Muscle layer of duodenum (tissue), 2 donors: ENCODE measurements around the gene OGFOD3.
"Not testable (repeated sequence)": the region's sequence is repeated elsewhere in the genome, so short reads cannot be mapped to it uniquely, and the experiment has no call there.

Experiments used
- H3K27ac ChIP-seq: one replicate; pipeline ENCODE4 v1.7.0; 2013; ENCODE audit warnings: mild to moderate bottlenecking, low read length
- H3K27me3 ChIP-seq: one replicate; pipeline ENCODE4 v1.7.0; 2013; ENCODE audit warnings: low read depth, mild to moderate bottlenecking, control low read depth, low read length
- H3K36me3 ChIP-seq, 2 donors: one replicate each; pipeline ENCODE4 v1.7.0; 2013; ENCODE audit warnings: low read length in 2 of 2, control low read depth in 1 of 2, mild to moderate bottlenecking in 1 of 2; ENCODE audit not compliant: insufficient read depth in 2 of 2, control insufficient read depth in 1 of 2
- H3K4me1 ChIP-seq, 2 donors: one replicate each; pipeline ENCODE4 v1.7.0; 2013; ENCODE audit warnings: low read length in 2 of 2, mild to moderate bottlenecking in 2 of 2, control low read depth in 1 of 2, moderate library complexity in 1 of 2; ENCODE audit not compliant: insufficient read depth in 2 of 2, control insufficient read depth in 1 of 2
- H3K4me3 ChIP-seq, 2 donors: one replicate each; pipeline ENCODE4 v1.7.0; 2013; ENCODE audit warnings: low read length in 2 of 2, low read depth in 1 of 2, mild to moderate bottlenecking in 1 of 2
- H3K9me3 ChIP-seq, 2 donors: one replicate each; pipeline ENCODE4 v1.7.0; 2013; ENCODE audit warnings: low read length in 2 of 2, control low read depth in 1 of 2, mild to moderate bottlenecking in 1 of 2; ENCODE audit not compliant: control insufficient read depth in 1 of 2
- donor health status: healthy.

OGFOD3 gene

DNA sequence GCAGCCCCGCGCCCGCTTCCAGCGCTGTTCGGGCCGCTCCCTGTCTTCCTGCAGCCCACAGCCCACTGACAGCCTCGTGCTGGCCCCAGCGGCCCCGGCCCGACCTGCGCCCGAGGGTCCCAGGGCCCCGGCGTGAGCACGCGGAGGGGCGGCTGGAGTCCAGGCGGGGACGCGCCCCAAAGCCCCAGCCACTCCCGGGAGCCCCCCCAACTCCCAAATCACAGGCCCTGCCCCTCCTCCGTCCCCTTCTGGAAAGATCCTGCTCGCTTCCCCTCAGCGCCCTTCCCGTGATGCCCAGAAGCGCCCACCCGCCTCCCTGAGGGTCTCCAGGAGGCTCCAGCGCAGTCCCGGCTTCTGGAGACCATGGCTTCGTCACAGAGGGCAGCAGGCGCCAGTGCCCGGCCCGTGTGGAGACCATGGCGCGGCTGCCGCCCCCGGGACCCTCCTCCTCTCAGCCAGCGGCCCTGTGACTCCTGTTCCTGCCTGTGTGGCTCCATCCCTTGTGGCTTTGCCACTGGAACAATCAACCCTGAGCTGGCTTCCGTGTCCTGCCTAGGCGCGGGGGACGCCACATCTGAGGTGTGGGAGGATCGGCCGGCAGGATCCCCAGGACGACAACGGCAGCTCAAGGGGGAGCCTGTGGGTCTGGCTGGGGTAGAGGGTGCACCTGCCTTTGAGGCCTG lies 42.9 kb downstream of the OGFOD3 start:
- H3K36me3 ChIP-seq, result no peaks in the 10 kb centered on the region
- H3K27me3 ChIP-seq, result peaks cover 41% of the 10 kb centered on the region

GRCh38 chr17:82374626-82375331 lies 43.6 kb downstream of the OGFOD3 start:
- H3K36me3 ChIP-seq, result no peaks in the 10 kb centered on the region
- H3K9me3 ChIP-seq, result no peaks in the 10 kb centered on the region
- H3K27ac ChIP-seq, result no peak overlapping the region
- no peak overlapping the region for H3K4me3 ChIP-seq
- peaks cover 43% of the 10 kb centered on the region for H3K27me3 ChIP-seq
- H3K4me1 ChIP-seq, result peaks cover 0 to 24% of the 10 kb centered on the region in 2 donors

More for the DNA sequence above, 42.9 kb downstream of the OGFOD3 start:
- Histone ChIP-seq H3K4me3 (no peak overlapping the region), H3K4me1 (peaks cover 0 to 21% of the 10 kb centered on the region in 2 donors), H3K9me3 (no peaks in the 10 kb centered on the region), H3K27ac (no peak overlapping the region)

DNA sequence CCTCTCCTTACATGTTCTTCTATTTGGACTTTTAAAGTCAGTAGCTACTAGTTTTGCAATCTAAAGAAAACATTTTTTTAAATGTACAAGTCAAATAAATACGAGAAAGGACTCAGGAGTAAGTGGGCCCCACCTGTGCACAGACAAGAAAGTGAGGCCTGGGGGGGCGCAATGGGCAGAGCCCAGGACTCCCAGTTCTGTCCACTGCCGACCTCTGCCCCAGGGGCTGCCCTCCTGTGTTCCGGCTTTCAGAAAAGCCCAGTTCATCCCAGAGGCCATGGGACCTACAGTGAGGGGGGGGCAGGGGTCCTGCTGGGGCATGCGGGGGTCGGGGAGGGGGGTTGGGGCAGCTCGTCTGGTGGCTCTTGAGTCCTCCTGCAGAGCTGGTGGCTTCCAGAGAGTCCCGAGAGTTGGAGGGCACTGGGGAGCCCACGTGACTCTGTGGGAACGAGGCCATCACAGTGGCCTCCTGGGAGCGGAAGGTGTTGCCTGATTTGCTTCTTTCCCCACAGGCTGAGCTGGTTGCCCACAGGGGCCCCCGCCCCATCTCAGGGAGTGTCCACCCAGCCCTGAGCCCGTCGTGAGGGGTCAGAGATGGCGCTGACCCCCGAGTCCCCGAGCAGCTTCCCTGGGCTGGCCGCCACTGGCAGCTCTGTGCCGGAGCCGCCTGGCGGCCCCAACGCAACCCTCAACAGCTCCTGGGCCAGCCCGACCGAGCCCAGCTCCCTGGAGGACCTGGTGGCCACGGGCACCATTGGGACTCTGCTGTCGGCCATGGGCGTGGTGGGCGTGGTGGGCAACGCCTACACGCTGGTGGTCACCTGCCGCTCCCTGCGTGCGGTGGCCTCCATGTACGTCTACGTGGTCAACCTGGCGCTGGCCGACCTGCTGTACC lies 44.4 kb downstream of the OGFOD3 start:
- H3K4me1 ChIP-seq, result peaks cover 0 to 24% of the 10 kb centered on the region in 2 donors
- H3K27ac ChIP-seq, result no peak overlapping the region
- no peaks in the 10 kb centered on the region for H3K9me3 ChIP-seq
- H3K4me3 ChIP-seq, result no peak overlapping the region
- no peaks in the 10 kb centered on the region for H3K36me3 ChIP-seq
- H3K27me3 ChIP-seq, result peaks cover 43% of the 10 kb centered on the region

DNA sequence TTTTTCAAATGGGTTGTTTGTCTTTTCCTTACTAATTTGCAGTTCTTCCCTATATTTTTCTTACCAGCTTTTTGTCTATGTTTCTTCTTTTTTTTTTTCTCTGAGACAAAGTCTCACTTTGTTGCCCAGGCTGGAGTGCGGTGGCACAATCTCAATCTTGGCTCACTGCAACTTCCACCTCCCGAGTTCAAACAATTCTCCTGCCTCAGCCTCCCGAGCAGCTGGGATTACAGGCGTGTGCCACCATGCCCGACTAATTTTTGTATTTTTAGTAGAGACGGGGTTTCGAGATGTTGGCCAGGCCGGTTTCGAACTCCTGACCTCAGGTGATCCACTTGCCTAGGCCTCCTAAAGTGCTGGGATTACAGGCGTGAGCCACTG lies 45.3 kb downstream of the OGFOD3 start:
- not testable (repeated sequence) for H3K36me3 ChIP-seq, H3K9me3 ChIP-seq, H3K4me3 ChIP-seq, H3K27ac ChIP-seq
- H3K4me1 ChIP-seq, result peaks cover 0 to 24% of the 10 kb centered on the region in 2 donors
- peaks cover 40% of the 10 kb centered on the region for H3K27me3 ChIP-seq

DNA sequence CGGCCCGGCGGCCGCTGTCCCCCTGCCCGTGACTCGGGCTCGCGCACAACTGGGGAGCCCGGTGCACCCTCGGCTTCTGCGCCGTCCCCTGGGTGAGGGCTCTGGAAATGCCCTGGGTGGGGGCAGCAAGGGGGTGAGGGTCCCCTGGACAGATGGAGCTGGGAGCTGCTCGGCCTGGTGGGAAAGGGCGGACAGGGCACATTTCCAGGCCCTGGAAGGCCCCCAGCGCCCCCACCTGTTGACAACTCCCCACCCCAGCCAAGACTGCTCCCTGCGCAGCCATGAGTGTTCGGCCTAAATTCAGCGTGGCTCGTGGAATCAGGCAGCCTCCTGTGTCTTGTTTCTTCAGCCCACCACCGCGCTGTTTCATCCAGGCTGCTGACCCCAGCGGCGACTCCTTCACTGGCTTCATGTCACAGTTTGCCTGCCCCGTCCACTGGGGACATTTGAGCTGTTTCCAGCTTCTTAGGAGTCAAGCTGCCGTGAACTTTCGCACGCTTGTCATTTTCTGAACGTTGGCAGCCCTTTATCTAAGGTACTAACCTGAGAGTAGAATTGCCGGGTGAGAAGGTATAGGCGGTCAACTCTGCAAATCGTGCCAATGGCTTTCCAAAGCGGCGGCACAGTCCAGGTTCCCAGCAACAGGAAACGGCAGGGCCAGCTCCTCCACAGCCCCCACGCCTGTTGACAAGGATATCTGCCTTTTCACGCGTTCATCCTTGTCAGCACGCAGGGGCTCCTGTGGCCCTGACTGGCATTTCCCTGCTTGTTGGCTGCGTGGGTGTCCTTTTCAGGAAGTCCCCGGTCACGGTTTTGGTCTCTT lies 45.9 kb downstream of the OGFOD3 start:
- Histone ChIP-seq H3K27ac (no peak overlapping the region), H3K4me3 (no peak overlapping the region), H3K36me3 (no peaks in the 10 kb centered on the region), H3K4me1 (peaks cover 0 to 24% of the 10 kb centered on the region in 2 donors), H3K9me3 (no peaks in the 10 kb centered on the region), H3K27me3 (peaks cover 40% of the 10 kb centered on the region)

GRCh38 chr17:82371333-82372248 lies 46.8 kb downstream of the OGFOD3 start, which contains the start of gene UTS2R:
Gene UTS2R, plus strand, starts transcription at chr17:82371765. Its CDS starts 2,560 bp downstream, at chr17:82374325.
- H3K4me3 ChIP-seq, result peak within 1 kb of the TSS; percentile 55 to 57
- peaks cover 0 to 24% of the 10 kb centered on the region in 2 donors for H3K4me1 ChIP-seq
- H3K9me3 ChIP-seq, result no peaks in the 10 kb centered on the region
- no peaks in the 10 kb centered on the region for H3K36me3 ChIP-seq
- H3K27ac ChIP-seq, result no peak within 1 kb of the TSS
- peaks cover 40% of the 10 kb centered on the region for H3K27me3 ChIP-seq

GRCh38 chr17:82370471-82371332 lies 47.7 kb downstream of the OGFOD3 start:
- Histone ChIP-seq H3K9me3 (no peaks in the 10 kb centered on the region), H3K27ac (no peak overlapping the region), H3K4me3 (peak overlapping the region; percentile 55 to 57), H3K27me3 (peaks cover 36% of the 10 kb centered on the region), H3K36me3 (no peaks in the 10 kb centered on the region), H3K4me1 (peaks cover 0 to 24% of the 10 kb centered on the region in 2 donors)

DNA sequence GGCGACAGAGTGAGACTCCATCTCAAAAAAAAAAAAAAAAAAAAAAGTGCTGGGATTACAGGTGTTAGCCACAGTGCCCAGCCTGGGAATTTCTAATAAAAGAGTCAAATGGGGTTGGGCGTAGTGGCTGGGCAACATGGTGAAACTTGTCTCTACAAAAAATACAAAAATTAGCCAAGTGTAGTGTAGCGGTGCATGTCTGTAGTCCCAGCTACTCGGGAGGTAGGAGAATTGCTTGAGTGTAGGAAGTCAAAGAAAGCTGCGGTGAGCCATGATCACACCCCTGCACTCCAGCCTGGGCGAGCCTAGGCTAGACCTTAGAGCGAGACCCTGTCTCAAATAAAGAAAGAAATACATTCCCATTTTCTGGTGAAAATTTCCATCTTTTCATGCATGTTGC lies 49.2 kb downstream of the OGFOD3 start:
- Histone ChIP-seq H3K4me1 (peaks cover 0 to 24% of the 10 kb centered on the region in 2 donors), H3K36me3 (no peaks in the 10 kb centered on the region), H3K9me3 (no peaks in the 10 kb centered on the region), H3K27ac (no peak overlapping the region), H3K27me3 (peaks cover 22% of the 10 kb centered on the region), H3K4me3 (no peak overlapping the region)

GRCh38 chr17:82367724-82368524 lies 50.5 kb downstream of the OGFOD3 start:
- Histone ChIP-seq H3K27ac (no peak overlapping the region), H3K4me3 (no peak overlapping the region), H3K36me3 (no peaks in the 10 kb centered on the region), H3K4me1 (peaks cover 0 to 24% of the 10 kb centered on the region in 2 donors), H3K27me3 (peaks cover 20% of the 10 kb centered on the region), H3K9me3 (no peaks in the 10 kb centered on the region)
